GM23338 (cell line): Measurements from ENCODE around the gene AIG1. TPM values are rescaled to one million over a fixed set of nuclear protein-coding genes. Genes with fewer than 3 reads are reported as not detected.

Experiments used
- ATAC-seq: fragments of 200-7000 bp; cut with Tn5 transposase; 3 replicates; pipeline ENCODE4 v1.9.1; 2020
- DNase-seq: peaks from one replicate; pipeline ENCODE4 v3.0.0-alpha.2; 2015; ENCODE audit warnings: low spot score
- H2AFZ ChIP-seq: fragments of 200-600 bp; sonication (generic); 2 replicates; pipeline ENCODE4 v1.8.0; 2016; ENCODE audit warnings: antibody characterized with exemption, mild to moderate bottlenecking, moderate library complexity
- H3F3A ChIP-seq: fragments of 200-600 bp; sonication (generic); replicated peaks from 2 replicates; pipeline ENCODE4 v1.8.0; 2017; ENCODE audit warnings: antibody characterized with exemption, mixed run types, low read depth
- H3K27ac ChIP-seq: fragments of 200-600 bp; sonication (generic); 2 replicates; pipeline ENCODE4 v1.6.1; 2016; ENCODE audit warnings: low read depth
- H3K27me3 ChIP-seq: fragments of 200-600 bp; sonication (generic); 2 replicates; pipeline ENCODE4 v1.8.0; 2016; ENCODE audit warnings: mild to moderate bottlenecking, mixed run types, moderate library complexity; ENCODE audit not compliant: insufficient read depth
- H3K36me3 ChIP-seq: fragments of 200-600 bp; sonication (generic); 2 replicates; pipeline ENCODE4 v1.8.0; 2016; ENCODE audit warnings: mild to moderate bottlenecking; ENCODE audit not compliant: insufficient read depth
- H3K4me1 ChIP-seq: fragments of 200-600 bp; sonication (generic); 2 replicates; pipeline ENCODE4 v1.8.0; 2016; ENCODE audit warnings: mild to moderate bottlenecking, moderate library complexity; ENCODE audit not compliant: insufficient read depth
- H3K4me2 ChIP-seq: fragments of 200-600 bp; sonication (generic); 2 replicates; pipeline ENCODE4 v1.7.1; 2017; ENCODE audit warnings: mixed run types
- H3K4me3 ChIP-seq: fragments of 200-600 bp; sonication (generic); 2 replicates; pipeline ENCODE4 v1.6.1; 2016; ENCODE audit warnings: mixed run types
- H3K79me2 ChIP-seq: fragments of 200-600 bp; sonication (generic); replicated peaks from 2 replicates; pipeline ENCODE4 v1.8.0; 2017; ENCODE audit warnings: mild to moderate bottlenecking; ENCODE audit not compliant: insufficient read depth
- H3K9me2 ChIP-seq: fragments of 200-600 bp; sonication (generic); 2 replicates; pipeline ENCODE4 v1.8.0; 2017; ENCODE audit not compliant: insufficient read depth
- H4K20me1 ChIP-seq: fragments of 200-600 bp; sonication (generic); replicated peaks from 2 replicates; pipeline ENCODE4 v1.8.0; 2017; ENCODE audit warnings: mild to moderate bottlenecking; ENCODE audit not compliant: insufficient read depth
- H3K27ac Mint-ChIP-seq: 2 replicates; pipeline ENCODE4 v1.8.0; 2020; ENCODE audit warnings: inconsistent platforms, mild to moderate bottlenecking, moderate library complexity, mixed read lengths
- H3K27me3 Mint-ChIP-seq: 3 replicates; pipeline ENCODE4 v1.8.0; 2022; ENCODE audit warnings: low read depth, mild to moderate bottlenecking, moderate library complexity, mixed read lengths, inconsistent platforms; ENCODE audit not compliant: insufficient read depth, poor library complexity
- H3K36me3 Mint-ChIP-seq: 3 replicates; pipeline ENCODE4 v1.8.0; 2021; ENCODE audit warnings: low read depth, mild to moderate bottlenecking, inconsistent platforms, moderate library complexity, mixed read lengths
- H3K4me1 Mint-ChIP-seq: 3 replicates; pipeline ENCODE4 v1.8.0; 2020; ENCODE audit warnings: mild to moderate bottlenecking, inconsistent platforms, mixed read lengths
- H3K4me3 Mint-ChIP-seq: 3 replicates; pipeline ENCODE4 v1.8.0; 2021; ENCODE audit warnings: moderate library complexity, mild to moderate bottlenecking, inconsistent platforms, mixed read lengths
- H3K9me3 Mint-ChIP-seq: 3 replicates; pipeline ENCODE4 v1.8.0; 2020; ENCODE audit warnings: moderate library complexity, mild to moderate bottlenecking, inconsistent platforms, mixed read lengths
- CREB1 ChIP-seq: fragments of 250-450 bp; sonication (Bioruptor Pico); IDR thresholded peaks from 2 replicates; pipeline ENCODE4 v1.5.0; 2020; ENCODE audit warnings: low read depth, mild to moderate bottlenecking, moderate library complexity
- CTCF ChIP-seq, 2 experiments: fragments of 200-600 bp in 1 of 2; sonication (generic) in 1 of 2; conservative IDR thresholded peaks; 2 replicates each; pipeline versions ENCODE4 v1.5.1 to v1.6.1; 2016 to 2017; ENCODE audit warnings: antibody characterized with exemption in 2 of 2, low read depth in 2 of 2, mild to moderate bottlenecking in 2 of 2, moderate library complexity in 1 of 2
- ETS1 ChIP-seq: IDR thresholded peaks from 2 replicates; pipeline ENCODE4 v1.6.1; 2016; ENCODE audit warnings: antibody characterized with exemption
- EZH2 ChIP-seq: fragments of 200-600 bp; sonication (generic); IDR thresholded peaks from one replicate; pipeline ENCODE4 v1.8.0; 2017; ENCODE audit warnings: antibody characterized with exemption, mild to moderate bottlenecking, low read depth; ENCODE audit not compliant: unreplicated experiment
- EZH2phosphoT487 ChIP-seq: fragments of 200-600 bp; sonication (generic); IDR thresholded peaks from one replicate; pipeline ENCODE4 v1.8.1; 2018; ENCODE audit warnings: antibody characterized with exemption; ENCODE audit not compliant: unreplicated experiment
- NANOG ChIP-seq: IDR thresholded peaks from 2 replicates; pipeline ENCODE4 v1.6.1; 2016; ENCODE audit warnings: antibody characterized with exemption, borderline replicate concordance
- POLR2AphosphoS5 ChIP-seq: IDR thresholded peaks from 2 replicates; pipeline ENCODE4 v1.6.1; 2016; ENCODE audit warnings: antibody characterized with exemption, low read depth
- REST ChIP-seq: IDR thresholded peaks from one replicate; pipeline ENCODE4 v1.6.1; 2018; ENCODE audit warnings: antibody characterized with exemption; ENCODE audit not compliant: unreplicated experiment
- STAT1 ChIP-seq: IDR thresholded peaks from one replicate; pipeline ENCODE4 v1.6.1; 2016; ENCODE audit warnings: antibody characterized with exemption; ENCODE audit not compliant: unreplicated experiment
- ZNF114 ChIP-seq: fragments of 250-450 bp; sonication (Bioruptor Pico); IDR thresholded peaks from 2 replicates; pipeline ENCODE4 v1.5.0; 2020; ENCODE audit warnings: mild to moderate bottlenecking, moderate library complexity
- ZNF331 ChIP-seq: fragments of 250-450 bp; sonication (Bioruptor Pico); IDR thresholded peaks from 2 replicates; pipeline ENCODE4 v1.5.0; 2020; ENCODE audit warnings: low read depth, mild to moderate bottlenecking, moderate library complexity
- ZNF462 ChIP-seq: fragments of 250-450 bp; sonication (Bioruptor Pico); IDR thresholded peaks from 2 replicates; pipeline ENCODE4 v1.5.0; 2020; ENCODE audit warnings: mild to moderate bottlenecking, moderate library complexity
- polyA plus RNA-seq: library from polyadenylated mRNA; unstranded; fragments of >200 nt; fragmentation: Nextera tagmentation; extraction: Ambion mirVana; gene quantifications from 2 replicates; pipeline ENCODE4 v1.2.1, GENCODE V29; 2016
- total RNA-seq: library from RNA; depleted of rRNA; stranded (reverse); fragments of >200 nt; shearing (Covaris generic); gene quantifications from 2 replicates; pipeline ENCODE4 v1.2.3, GENCODE V29; 2014

Gene AIG1
- total and polyA plus RNA-seq, 2 experiments from 2014 or later: 65.2 to 88.4 TPM

- TF ChIP-seq ZNF462 (CRISPR knock-in tag): no peak
Observed at GRCh38 chr6:143107440-143107839, 46.8 kb downstream of the AIG1 start (continued).

GRCh38 chr6:143107911-143108761 lies 47.4 kb downstream of the AIG1 start:
- H4K20me1 ChIP-seq: no peaks in the 10 kb centered on the region
- H3F3A ChIP-seq: no peaks in the 10 kb centered on the region
- Mint-ChIP-seq H3K27me3 (no peaks in the 10 kb centered on the region), H3K4me1 (no peaks in the 10 kb centered on the region; the same call in 2 of the 3 replicates), H3K27ac (no peak overlapping the region), H3K4me3 (no peak overlapping the region), H3K9me3 (no peaks in the 10 kb centered on the region), H3K36me3 (no peaks in the 10 kb centered on the region)
- no peak overlapping the region for H3K27ac ChIP-seq
- H3K79me2 ChIP-seq: no peaks in the 10 kb centered on the region
- H2AFZ ChIP-seq: no peak overlapping the region
- H3K27me3 ChIP-seq: no peaks in the 10 kb centered on the region
- H3K4me3 ChIP-seq: no peak overlapping the region
- H3K4me2 ChIP-seq: no peak overlapping the region
- no peak for ATAC-seq
- no peaks in the 10 kb centered on the region for H3K4me1 ChIP-seq
- DNase-seq: no peak
- H3K36me3 ChIP-seq: no peaks in the 10 kb centered on the region
- H3K9me2 ChIP-seq: peaks cover 6% of the 10 kb centered on the region
- no peak for TF ChIP-seq ETS1
- TF ChIP-seq POLR2AphosphoS5: no peak
- no peak for TF ChIP-seq EZH2phosphoT487
- TF ChIP-seq ZNF331 (CRISPR knock-in tag): no peak
- TF ChIP-seq ZNF114: no peak
- no peak for TF ChIP-seq EZH2
- no peak for TF ChIP-seq CREB1
- no peak for TF ChIP-seq NANOG
- TF ChIP-seq CTCF (conservative IDR thresholded peaks at IDR 0.05; ENCODE audit: low read depth in 2 of 2): no peak
- TF ChIP-seq REST: no peak
- TF ChIP-seq STAT1: no peak
